Mesenteric fat pad (tissue), 1 donor: ENCODE results near the gene BGN. TPM values are rescaled to one million over a fixed set of nuclear protein-coding genes. Genes with fewer than 3 reads are reported as not detected.

Experiments
- DNase-seq: peaks from one replicate; pipeline ENCODE4 v3.0.0-alpha.2; 2020; ENCODE audit warnings: low spot score
- long read RNA-seq: library from polyadenylated mRNA; unstranded; transcript quantifications from one replicate; pipeline ENCODE4 v2.0.0, GENCODE V29; 2020
- total RNA-seq: library from RNA; stranded (reverse); fragmentation: NEBNext Ultra II Directional; extraction: Animal tissue kit (Norgen Biotek cat#: 25700); gene quantifications from one replicate; pipeline ENCODE4 v1.2.1, GENCODE V29; 2021
- donor health status: DM: yes; HTN: yes; CAD: no.

The BGN gene
- 72.1 TPM for total RNA-seq
- long read RNA-seq, transcript BGN-201 (8 exons, 2,402 nt): major isoform, 23 of 47 reads
- long read RNA-seq, partial matches to known transcripts: 23 of 47 reads
- long read RNA-seq, other reads (novel, unspliced or antisense): 1 of 47 reads

DNA sequence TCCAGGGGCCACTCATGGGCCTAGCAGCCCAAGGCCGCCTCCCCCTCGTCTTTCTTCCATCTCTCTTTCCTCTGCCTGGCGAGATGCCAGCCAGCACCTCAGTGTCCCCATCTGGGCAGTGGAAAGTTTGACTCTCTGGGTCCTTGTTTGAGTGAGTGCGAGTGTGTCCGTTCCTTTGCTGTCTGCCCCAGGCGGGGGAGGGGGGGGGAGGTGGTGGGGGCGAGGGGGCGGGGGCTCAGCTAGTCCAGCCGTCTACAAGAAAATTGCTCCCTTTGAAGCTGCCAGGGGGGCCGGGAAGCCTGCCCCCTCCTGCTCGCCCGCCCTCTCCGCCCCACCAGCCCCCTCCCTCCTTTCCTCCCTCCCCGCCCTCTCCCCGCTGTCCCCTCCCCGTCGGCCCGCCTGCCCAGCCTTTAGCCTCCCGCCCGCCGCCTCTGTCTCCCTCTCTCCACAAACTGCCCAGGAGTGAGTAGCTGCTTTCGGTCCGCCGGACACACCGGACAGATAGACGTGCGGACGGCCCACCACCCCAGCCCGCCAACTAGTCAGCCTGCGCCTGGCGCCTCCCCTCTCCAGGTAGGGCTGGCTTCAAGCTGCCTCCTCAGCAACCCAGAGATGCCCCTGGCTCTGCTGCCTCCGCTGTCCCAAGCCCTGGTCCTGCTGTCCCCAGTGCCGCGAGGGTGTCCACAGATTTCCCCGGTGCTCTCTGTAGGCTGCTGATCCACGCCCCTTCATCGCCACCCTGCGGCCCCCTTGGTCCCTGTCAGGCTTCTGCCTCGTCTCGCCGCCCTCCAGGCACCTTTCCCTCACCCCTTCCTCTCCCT lies at the start of gene BGN:
Gene BGN, plus strand, starts transcription at position 440 of the 821 bp plus-strand sequence. CDS start 9,652 bp downstream, outside the sequence.
- DNase-seq: no peak

- DNase-seq: no peak
Observed at GRCh38 chrX:153445106-153445855, 49.5 kb upstream of the BGN start.

- DNase-seq: no peak
Observed at GRCh38 chrX:153445856-153446635, 48.7 kb upstream of the BGN start, which contains the start of gene TREX2. TREX2 (minus strand) TSS chrX:153446056; CDS start chrX:153445430, 626 bp downstream.

DNA sequence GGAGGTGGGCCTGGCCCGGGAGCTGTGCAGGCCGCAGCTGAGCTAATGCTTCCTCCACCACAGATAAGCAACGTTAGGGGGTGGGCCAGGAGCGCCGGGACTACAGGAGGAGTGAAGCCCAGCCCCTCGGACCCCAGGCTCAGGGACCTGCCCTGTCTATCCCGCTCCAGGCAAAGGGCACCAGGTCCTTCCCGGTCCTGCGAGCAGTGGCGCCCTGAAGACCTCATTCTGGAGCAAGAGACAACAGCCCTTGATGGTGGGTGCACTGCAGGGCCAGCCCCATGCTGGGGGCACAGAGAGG lies 48.2 kb upstream of the BGN start:
- DNase-seq: no peak

GRCh38 chrX:153446950-153447580 lies 47.7 kb upstream of the BGN start:
- no peak for DNase-seq

DNA sequence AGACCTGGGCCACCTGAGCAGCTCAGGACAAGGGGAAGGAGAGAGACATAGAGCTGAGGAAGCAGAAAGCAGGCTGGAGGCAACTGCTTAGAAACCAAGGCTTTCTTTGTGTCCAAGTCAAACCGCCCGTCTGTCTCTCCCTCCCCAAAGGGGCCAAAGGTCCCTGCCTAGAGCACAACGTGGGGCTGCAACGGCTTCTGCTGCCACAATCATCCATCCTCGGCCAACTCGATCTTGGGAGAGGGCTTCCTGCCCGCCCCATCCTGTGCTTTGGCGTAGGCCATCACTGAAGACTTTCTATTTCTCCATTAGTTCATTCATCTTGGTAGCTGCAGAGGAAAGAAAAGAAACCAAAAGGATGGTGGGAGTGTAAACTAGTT lies 47.2 kb upstream of the BGN start:
- DNase-seq: no peak

DNA sequence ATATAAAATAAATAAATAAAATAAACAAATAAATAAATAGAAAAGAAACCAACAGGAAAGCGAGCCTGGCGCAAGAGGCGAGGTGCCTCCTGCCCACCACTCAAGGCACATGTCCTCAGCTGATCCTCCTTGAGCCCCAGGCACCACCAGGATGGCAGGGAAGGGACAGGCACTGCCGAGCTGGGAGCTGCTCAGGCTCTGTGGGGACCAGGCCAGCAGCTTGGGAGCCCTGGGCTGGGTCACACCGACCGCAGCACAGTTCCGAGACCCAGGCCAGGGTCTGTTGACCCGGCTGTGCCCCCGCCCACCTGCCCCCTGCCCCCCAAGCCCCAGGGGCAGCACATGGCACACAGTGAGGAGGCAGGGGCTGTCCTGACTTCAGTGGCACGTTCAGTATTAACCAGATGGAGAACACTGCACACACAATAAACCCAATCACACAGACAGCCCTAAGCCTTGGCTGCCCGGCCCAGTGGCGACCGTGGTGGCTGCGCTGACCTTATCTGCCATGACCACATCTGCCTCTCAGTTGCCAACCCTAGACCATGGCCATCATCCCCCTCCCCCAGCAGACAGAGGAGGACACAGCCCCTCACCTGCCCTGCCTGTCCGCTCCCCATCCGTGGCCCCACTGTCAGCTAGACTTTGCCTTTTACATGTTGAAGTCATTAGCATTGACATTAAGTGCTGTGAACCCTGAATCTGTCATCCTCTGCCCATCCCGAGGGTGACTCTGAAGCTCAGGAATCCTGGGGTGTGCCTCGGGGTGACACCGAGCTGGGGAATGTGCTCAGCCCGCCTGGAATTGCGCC lies 46.0 kb upstream of the BGN start:
- no peak for DNase-seq

GRCh38 chrX:153449368-153450113 lies 45.2 kb upstream of the BGN start:
- DNase-seq: no peak

DNA sequence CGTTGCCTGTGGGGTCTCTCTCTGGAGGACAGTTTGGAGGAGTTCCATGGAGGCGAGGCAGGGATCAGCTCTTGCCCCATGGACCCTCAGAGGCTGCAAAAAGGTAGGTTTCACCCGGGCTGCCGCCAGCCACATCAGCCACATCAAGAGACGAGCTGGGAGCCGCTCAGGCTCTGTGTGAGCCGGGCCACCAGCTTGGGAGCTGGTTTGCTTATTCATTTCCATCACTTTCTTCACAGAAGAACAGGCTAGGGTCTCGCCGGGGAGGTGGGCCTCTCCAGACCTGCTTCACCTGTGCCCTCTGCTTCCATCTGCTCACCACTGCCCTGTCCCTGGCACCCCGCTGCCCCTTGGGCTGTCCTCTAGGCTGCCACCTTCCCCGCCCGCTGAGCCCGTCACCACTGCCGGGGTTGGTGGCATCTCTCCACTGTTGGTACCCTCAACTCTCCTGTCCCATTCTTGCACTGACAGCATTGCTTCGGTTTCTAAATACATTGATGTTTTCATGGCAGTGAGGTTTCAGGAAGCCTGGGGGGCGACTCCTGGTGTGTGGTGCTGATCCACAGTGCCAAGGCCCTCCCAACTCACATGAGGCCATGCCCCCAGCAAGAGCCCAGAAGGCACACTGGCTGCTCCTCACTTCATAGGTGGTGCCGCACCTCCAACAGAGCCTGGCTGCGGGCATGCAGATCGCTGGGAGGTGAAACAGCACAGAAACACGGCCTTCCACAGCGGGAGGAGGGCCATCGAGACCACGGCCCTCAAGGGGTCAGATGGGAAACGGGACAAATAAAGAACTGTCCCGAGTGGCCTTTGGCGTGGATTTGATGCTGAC lies 44.4 kb upstream of the BGN start:
- no peak for DNase-seq

DNA sequence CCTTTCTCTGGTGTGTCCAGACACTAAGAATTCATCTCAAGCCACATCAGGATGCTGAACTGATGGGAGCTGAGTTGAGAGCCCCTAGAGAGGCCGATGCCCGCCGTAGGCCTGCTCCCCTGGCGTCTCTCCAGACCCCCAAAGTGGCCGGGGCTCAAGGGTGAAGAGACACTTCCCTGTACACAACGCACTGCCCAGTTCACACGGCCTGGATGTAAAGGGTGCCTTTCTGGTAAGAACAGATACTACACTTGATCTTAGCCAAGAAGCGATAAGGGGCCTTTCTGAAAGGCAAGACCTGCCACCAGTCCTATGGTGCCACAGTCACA lies 43.9 kb upstream of the BGN start:
- no peak for DNase-seq

- DNase-seq: no peak
Observed at GRCh38 chrX:153454901-153455550, 39.8 kb upstream of the BGN start.

DNA sequence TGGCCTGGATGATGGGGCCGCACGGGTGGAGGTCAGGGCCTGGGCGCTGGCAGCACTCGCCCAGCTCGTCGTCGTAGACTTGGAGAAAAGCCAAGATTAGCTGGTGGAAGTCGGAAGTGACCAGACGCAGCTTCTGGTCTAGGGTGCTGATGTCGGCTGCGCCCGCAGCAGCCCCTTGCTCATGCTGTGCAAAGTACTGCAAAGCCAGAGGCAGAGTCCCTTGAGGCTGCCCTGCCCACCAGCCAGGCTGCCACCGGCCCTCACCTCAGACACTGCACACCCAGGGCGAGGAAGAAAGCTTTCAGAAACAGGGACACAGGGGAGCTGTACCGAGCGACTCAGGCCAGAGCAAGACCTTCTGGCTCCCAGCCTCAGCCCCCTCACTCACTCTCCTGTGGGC lies 39.2 kb upstream of the BGN start:
- DNase-seq: no peak

GRCh38 chrX:153456161-153456560 lies 38.6 kb upstream of the BGN start:
- no peak for DNase-seq

DNA sequence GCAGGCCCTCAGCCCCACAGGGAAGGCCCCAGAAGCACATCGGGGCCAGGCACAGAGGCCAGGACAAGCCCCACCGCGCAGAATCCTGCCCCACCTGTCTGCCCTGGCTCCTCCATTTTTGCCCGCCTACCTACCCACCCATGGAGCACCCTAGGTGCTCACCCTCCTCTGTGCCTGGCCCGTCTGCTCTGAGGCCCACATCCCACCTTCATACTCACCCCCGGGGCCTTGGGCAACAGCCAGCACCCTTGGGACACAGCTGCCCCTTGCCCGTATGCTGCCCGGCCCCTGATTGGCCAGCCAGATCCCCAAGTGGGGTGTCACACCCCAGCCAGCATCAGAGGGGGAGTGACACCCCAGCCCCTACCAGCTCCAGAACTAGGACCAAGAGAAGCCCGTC lies 38.1 kb upstream of the BGN start:
- DNase-seq: no peak

GRCh38 chrX:153457136-153457825 lies 37.5 kb upstream of the BGN start:
- no peak for DNase-seq

- no peak for DNase-seq
Observed at GRCh38 chrX:153457827-153458466, 36.8 kb upstream of the BGN start.

GRCh38 chrX:153458476-153458875 lies 36.3 kb upstream of the BGN start:
- no peak for DNase-seq
